Smooth muscle cell (in vitro differentiated cells): ENCODE results near the gene RXRA. TPM values are rescaled to one million over a fixed set of nuclear protein-coding genes. Genes with fewer than 3 reads are reported as not detected.

Source experiments
- DNase-seq: peaks from one replicate; lab custom pipeline; 2025; ENCODE audit not compliant: unreplicated experiment; lab: John Stamatoyannopoulos, UW
- H2AFZ ChIP-seq: fragments of 200-600 bp; sonication (generic); 2 replicates; pipeline ENCODE4 v1.6.0; 2016; ENCODE audit warnings: antibody characterized with exemption, low read depth, mild to moderate bottlenecking
- H3F3A ChIP-seq: fragments of 200-600 bp; sonication (generic); 2 replicates; pipeline ENCODE4 v1.6.0; 2017; ENCODE audit warnings: antibody characterized with exemption, low read depth
- H3K27ac ChIP-seq: fragments of 200-600 bp; sonication (generic); 2 replicates; pipeline ENCODE4 v1.5.1; 2016; ENCODE audit warnings: low read depth, mild to moderate bottlenecking
- H3K27me3 ChIP-seq: fragments of 200-600 bp; sonication (generic); 2 replicates; pipeline ENCODE4 v1.6.1; 2016; ENCODE audit warnings: low read depth, mild to moderate bottlenecking
- H3K36me3 ChIP-seq: fragments of 200-600 bp; sonication (generic); 2 replicates; pipeline ENCODE4 v1.5.1; 2016; ENCODE audit warnings: low read depth
- H3K4me1 ChIP-seq: fragments of 200-600 bp; sonication (generic); 2 replicates; pipeline ENCODE4 v1.5.1; 2016; ENCODE audit warnings: low read depth
- H3K4me2 ChIP-seq: fragments of 200-600 bp; sonication (generic); 2 replicates; pipeline ENCODE4 v1.6.0; 2016; ENCODE audit warnings: mild to moderate bottlenecking
- H3K4me3 ChIP-seq: fragments of 200-600 bp; sonication (generic); 2 replicates; pipeline ENCODE4 v1.5.1; 2016; ENCODE audit warnings: mild to moderate bottlenecking
- H3K79me2 ChIP-seq: fragments of 200-600 bp; sonication (generic); 2 replicates; pipeline ENCODE4 v1.6.0; 2016; ENCODE audit warnings: low read depth, mild to moderate bottlenecking
- H3K9ac ChIP-seq: fragments of 200-600 bp; sonication (generic); 2 replicates; pipeline ENCODE4 v1.6.0; 2016; ENCODE audit warnings: low read depth
- H3K9me3 ChIP-seq: fragments of 200-600 bp; sonication (generic); replicated peaks from 2 replicates; pipeline ENCODE4 v1.5.1; 2016; ENCODE audit warnings: low read depth
- H4K20me1 ChIP-seq: fragments of 200-600 bp; sonication (generic); 2 replicates; pipeline ENCODE4 v1.6.0; 2016; ENCODE audit warnings: low read depth
- WGBS: methylation state at CpG from one replicate; pipeline ENCODE4 v1.1.7; 2016; ENCODE audit warnings: low lambda C conversion rate; 5-methylcytosine and 5-hydroxymethylcytosine counted together
- polyA plus RNA-seq: library from polyadenylated mRNA; unstranded; fragments of >200 nt; fragmentation: Nextera tagmentation; extraction: Ambion mirVana; gene quantifications from 2 replicates; pipeline ENCODE4 v1.2.1, GENCODE V29; 2016
- total RNA-seq: library from RNA; depleted of rRNA; stranded (reverse); fragments of >200 nt; gene quantifications from 2 replicates; pipeline ENCODE4 v1.2.3, GENCODE V29; 2014
- TF ChIP-seq, protein P1 (sequence below): fragments of 200-600 bp; sonication (generic); IDR thresholded peaks from 2 replicates; pipeline ENCODE4 v1.5.1; 2017; ENCODE audit warnings: borderline replicate concordance, mild to moderate bottlenecking, antibody characterized with exemption; ENCODE audit not compliant: insufficient read depth, poor library complexity, severe bottlenecking

RXRA gene
- total and polyA plus RNA-seq, 2 experiments from 2014 or later: 8.9 to 23.1 TPM

DNA sequence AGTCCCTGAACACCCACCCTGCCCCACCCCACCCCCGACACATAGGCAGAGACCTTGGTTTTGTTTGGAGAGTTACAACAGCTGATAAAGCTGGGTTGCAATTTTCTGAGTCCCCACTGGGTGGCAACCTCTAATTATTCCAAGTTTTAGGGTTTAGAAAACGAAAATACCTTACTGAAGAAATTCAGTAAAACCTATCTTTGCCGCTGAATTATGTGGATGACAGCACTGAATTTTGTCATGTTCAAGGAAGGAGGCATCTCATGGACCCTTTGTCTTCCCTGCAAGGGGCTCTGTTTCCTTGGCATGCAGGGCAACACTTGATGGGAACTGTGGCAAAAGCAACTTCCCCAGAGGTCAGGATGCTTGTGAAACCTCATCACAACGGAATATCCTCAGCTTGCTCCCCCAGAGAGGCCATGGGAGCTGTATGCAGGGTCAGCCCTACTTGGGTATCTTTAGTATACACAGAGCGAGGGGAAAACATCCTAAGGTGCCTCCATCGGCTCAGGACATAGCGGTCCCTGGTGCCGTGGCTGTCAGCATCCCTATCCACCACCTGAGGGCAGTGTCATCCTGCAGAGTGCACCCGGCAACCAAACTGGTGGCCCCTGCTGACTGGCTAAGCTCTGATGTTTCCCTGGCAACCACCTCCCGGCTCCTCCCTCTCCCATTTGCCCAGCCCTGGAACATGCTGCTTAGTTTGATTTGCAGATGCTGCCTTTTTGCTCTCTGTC lies 123.1 kb downstream of the RXRA start:
- peak; percentile 62 for DNase-seq
- Histone ChIP-seq H3K27me3 (no peaks in the 10 kb centered on the region), H3K9me3 (no peaks in the 10 kb centered on the region), H2AFZ (no peak overlapping the region), H3F3A (peaks cover 3% of the 10 kb centered on the region), H3K27ac (peak overlapping the region; percentile 52), H4K20me1 (peaks cover 3% of the 10 kb centered on the region), H3K79me2 (peaks cover 49% of the 10 kb centered on the region), H3K4me3 (no peak overlapping the region), H3K4me2 (no peak overlapping the region), H3K36me3 (no peaks in the 10 kb centered on the region), H3K9ac (no peak overlapping the region), H3K4me1 (peaks cover 6% of the 10 kb centered on the region)
- TF ChIP-seq, protein P1, sequence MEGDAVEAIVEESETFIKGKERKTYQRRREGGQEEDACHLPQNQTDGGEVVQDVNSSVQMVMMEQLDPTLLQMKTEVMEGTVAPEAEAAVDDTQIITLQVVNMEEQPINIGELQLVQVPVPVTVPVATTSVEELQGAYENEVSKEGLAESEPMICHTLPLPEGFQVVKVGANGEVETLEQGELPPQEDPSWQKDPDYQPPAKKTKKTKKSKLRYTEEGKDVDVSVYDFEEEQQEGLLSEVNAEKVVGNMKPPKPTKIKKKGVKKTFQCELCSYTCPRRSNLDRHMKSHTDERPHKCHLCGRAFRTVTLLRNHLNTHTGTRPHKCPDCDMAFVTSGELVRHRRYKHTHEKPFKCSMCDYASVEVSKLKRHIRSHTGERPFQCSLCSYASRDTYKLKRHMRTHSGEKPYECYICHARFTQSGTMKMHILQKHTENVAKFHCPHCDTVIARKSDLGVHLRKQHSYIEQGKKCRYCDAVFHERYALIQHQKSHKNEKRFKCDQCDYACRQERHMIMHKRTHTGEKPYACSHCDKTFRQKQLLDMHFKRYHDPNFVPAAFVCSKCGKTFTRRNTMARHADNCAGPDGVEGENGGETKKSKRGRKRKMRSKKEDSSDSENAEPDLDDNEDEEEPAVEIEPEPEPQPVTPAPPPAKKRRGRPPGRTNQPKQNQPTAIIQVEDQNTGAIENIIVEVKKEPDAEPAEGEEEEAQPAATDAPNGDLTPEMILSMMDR: peak; percentile 86
- WGBS: 25% methylated on average over 10 of the region's 10 CpGs

GRCh38 chr9:134451700-134452458 lies 125.6 kb downstream of the RXRA start:
- Histone ChIP-seq H3K4me2 (no peak overlapping the region), H3K36me3 (no peaks in the 10 kb centered on the region), H3K79me2 (peaks cover 59% of the 10 kb centered on the region), H3K27ac (no peak overlapping the region), H3K4me3 (no peak overlapping the region), H4K20me1 (peaks cover 3% of the 10 kb centered on the region), H3K9me3 (no peaks in the 10 kb centered on the region), H3K4me1 (peaks cover 6% of the 10 kb centered on the region), H3F3A (peaks cover 15% of the 10 kb centered on the region), H3K9ac (no peak overlapping the region), H3K27me3 (no peaks in the 10 kb centered on the region), H2AFZ (no peak overlapping the region)
- DNase-seq: no peak
- WGBS: 100% methylated on average over 2 of the region's 2 CpGs
- TF ChIP-seq, protein P1: no peak

GRCh38 chr9:134452728-134453127 lies 126.5 kb downstream of the RXRA start:
- Histone ChIP-seq H3K9ac (no peak overlapping the region), H3K27me3 (no peaks in the 10 kb centered on the region), H3K79me2 (peaks cover 61% of the 10 kb centered on the region), H2AFZ (no peak overlapping the region), H3K27ac (no peak overlapping the region), H3F3A (peaks cover 15% of the 10 kb centered on the region), H4K20me1 (peaks cover 3% of the 10 kb centered on the region), H3K36me3 (no peaks in the 10 kb centered on the region), H3K4me1 (peaks cover 7% of the 10 kb centered on the region), H3K9me3 (no peaks in the 10 kb centered on the region), H3K4me3 (no peak overlapping the region), H3K4me2 (no peak overlapping the region)
- TF ChIP-seq, protein P1: no peak
- DNase-seq: no peak
- 97% methylated on average over 4 of the region's 4 CpGs for WGBS
